ENCODE data around the gene CCDC81. TPM values are rescaled to one million over a fixed set of nuclear protein-coding genes. Genes with fewer than 3 reads are reported as not detected.

CCDC81 gene
- total RNA-seq, 1 experiment from 2014 or later, result 0.33 TPM

DNA sequence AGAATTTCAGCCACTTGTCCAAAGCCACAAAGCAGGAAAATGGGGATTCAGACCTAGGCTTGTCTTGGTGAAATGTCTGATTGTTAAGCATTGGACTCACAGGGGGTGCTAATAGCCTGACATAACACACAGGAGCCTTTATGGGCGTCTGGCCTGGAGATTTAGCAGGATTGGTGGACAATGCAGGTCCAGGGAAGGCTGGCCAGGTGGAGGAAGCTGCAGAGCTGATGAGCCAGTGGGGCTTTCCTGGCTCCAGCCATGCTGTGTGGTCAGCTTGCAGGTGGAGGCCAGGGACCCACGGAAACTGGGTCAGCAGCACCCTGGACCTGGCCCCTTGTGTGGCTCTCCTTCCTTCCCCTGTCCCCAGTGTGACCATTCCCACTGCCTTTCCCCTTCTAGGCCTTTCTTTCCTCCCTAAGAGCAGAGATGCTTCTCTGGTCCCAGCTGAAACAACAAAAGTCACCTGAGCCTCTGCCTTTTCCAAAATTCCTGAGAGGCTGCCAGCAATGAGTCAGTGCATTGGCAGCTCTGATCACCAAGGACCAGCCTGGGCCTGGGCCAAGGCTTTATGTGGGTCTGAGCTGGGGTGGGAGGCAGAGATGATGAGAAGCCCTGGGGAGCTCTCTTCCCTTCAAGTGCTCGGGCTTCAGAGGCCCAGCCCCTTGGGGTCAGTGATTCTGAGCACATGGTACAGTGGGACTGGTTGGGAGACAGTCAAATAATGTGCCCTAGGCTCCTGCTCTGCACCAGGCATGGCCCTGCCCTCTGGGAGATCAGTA lies 85.2 kb downstream of the CCDC81 start:
- BruUV-seq (replicated peaks), result no TSS peak

DNA sequence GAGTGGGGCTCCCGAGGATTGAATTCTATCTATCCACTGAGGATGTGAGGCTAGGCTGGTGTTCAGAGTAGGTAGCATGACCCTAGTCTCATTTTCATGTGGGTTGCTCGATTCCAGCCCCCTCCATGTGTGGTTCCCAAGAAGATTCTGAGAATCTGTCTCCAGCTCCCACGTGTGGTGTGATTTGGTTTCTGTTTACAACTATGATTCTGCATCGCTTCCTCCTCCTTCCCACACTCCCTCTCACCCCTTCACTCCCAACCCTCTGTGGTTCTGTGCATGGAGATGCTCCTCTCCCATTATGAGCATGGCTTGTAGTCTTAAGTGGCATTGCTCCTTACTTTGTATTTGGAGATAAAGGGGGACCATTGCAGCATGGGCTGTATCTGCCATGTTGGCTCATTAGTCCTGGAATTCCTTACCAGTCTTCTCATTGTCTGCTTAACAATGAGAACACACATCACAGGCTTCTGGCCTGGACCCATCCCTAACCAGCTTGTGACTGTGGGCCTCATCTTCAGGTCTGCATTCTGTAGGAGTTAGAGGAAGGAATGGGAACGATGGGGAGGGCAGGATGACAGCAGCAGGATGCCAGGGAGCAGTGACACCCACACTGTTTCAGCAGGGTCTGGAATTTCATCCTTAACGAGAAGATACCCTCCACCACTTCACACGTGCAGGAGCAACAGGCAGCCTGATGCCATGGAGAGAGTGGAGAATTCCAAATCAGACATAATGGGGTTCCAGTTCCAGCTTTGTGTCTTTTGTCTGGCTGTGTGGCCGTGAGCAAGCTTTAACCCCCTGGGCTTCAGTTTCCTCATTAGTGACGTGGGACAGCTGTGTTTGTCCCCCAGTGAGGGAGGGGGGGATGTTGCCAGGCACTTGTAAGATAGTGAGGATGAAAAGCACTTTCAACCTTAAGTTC lies 86.0 kb downstream of the CCDC81 start:
- intact Hi-C loops (cut with micrococcal nuclease; ENCODE audit: unreplicated experiment), result no loop called here
- CTCF ChIA-PET, result interaction anchor here (1.3 kb wide), 2 partner anchors 23 to 148 kb away, joined by 3 to 4 read pairs; no protein-coding TSS in a partner anchor

More for the DNA sequence above, 85.2 kb downstream of the CCDC81 start:
- H3K4me1 Mint-ChIP-seq (ENCODE audit: low read depth, unreplicated experiment), result peaks cover 42% of the 10 kb centered on the region
- no peaks in the 10 kb centered on the region for H3K27me3 Mint-ChIP-seq (ENCODE audit: unreplicated experiment)
- H3K27ac Mint-ChIP-seq (ENCODE audit: unreplicated experiment), result peak overlapping the region; percentile 75
- intact Hi-C loops (cut with micrococcal nuclease; ENCODE audit: unreplicated experiment), result loop anchor here (5.0 kb wide), 2 partner anchors 112 to 147 kb away; no protein-coding TSS in a partner anchor
- TF ChIP-seq, protein P1, sequence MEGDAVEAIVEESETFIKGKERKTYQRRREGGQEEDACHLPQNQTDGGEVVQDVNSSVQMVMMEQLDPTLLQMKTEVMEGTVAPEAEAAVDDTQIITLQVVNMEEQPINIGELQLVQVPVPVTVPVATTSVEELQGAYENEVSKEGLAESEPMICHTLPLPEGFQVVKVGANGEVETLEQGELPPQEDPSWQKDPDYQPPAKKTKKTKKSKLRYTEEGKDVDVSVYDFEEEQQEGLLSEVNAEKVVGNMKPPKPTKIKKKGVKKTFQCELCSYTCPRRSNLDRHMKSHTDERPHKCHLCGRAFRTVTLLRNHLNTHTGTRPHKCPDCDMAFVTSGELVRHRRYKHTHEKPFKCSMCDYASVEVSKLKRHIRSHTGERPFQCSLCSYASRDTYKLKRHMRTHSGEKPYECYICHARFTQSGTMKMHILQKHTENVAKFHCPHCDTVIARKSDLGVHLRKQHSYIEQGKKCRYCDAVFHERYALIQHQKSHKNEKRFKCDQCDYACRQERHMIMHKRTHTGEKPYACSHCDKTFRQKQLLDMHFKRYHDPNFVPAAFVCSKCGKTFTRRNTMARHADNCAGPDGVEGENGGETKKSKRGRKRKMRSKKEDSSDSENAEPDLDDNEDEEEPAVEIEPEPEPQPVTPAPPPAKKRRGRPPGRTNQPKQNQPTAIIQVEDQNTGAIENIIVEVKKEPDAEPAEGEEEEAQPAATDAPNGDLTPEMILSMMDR (IDR thresholded peaks at IDR 0.05; ENCODE audit: unreplicated experiment), result no peak
- peaks cover 10% of the 10 kb centered on the region for H3K36me3 Mint-ChIP-seq (ENCODE audit: insufficient read depth, unreplicated experiment)
- no peaks in the 10 kb centered on the region for H3K9me3 Mint-ChIP-seq (ENCODE audit: low read depth, unreplicated experiment)
- CTCF ChIA-PET, result interaction anchor here (1.0 to 1.3 kb wide), 2 partner anchors 9 to 149 kb away, joined by 4 read pairs; no protein-coding TSS in a partner anchor
- DNase-seq, result peak; percentile 58
- H3K4me3 Mint-ChIP-seq (ENCODE audit: low read depth, unreplicated experiment), result no peak overlapping the region

DNA sequence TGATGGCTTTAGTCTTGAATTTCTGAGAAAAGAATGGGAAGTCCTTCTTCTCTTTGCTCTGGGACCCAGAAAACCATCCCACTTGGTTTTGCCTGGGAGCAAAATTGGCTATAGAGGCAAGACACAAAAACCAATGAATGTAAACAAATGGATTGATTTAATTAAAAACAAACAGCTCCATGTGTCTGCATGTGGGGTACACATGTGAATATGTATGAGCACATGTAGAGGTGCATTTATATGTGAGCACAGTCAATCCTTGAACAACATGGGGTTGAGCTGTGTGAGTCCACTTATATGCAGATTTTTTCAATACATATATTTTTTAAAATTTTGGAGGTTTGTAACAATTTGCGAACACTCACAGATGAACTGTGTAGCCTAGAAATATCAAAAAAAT lies 87.2 kb downstream of the CCDC81 start:
- intact Hi-C loops (cut with micrococcal nuclease; ENCODE audit: unreplicated experiment), result no loop called here
- no peak overlapping the region for H3K27ac Mint-ChIP-seq (ENCODE audit: unreplicated experiment)

More for the DNA sequence above, 86.0 kb downstream of the CCDC81 start:
- TF ChIP-seq, protein P1 (IDR thresholded peaks at IDR 0.05; ENCODE audit: unreplicated experiment), result no peak
- Mint-ChIP-seq H3K27ac (ENCODE audit: unreplicated experiment) (peak overlapping the region; percentile 75), H3K4me3 (ENCODE audit: low read depth, unreplicated experiment) (no peak overlapping the region), H3K9me3 (ENCODE audit: low read depth, unreplicated experiment) (no peaks in the 10 kb centered on the region), H3K4me1 (ENCODE audit: low read depth, unreplicated experiment) (peaks cover 40% of the 10 kb centered on the region), H3K27me3 (ENCODE audit: unreplicated experiment) (no peaks in the 10 kb centered on the region), H3K36me3 (ENCODE audit: insufficient read depth, unreplicated experiment) (peaks cover 10% of the 10 kb centered on the region)
- no peak for DNase-seq
- no TSS peak for BruUV-seq (replicated peaks)

DNA sequence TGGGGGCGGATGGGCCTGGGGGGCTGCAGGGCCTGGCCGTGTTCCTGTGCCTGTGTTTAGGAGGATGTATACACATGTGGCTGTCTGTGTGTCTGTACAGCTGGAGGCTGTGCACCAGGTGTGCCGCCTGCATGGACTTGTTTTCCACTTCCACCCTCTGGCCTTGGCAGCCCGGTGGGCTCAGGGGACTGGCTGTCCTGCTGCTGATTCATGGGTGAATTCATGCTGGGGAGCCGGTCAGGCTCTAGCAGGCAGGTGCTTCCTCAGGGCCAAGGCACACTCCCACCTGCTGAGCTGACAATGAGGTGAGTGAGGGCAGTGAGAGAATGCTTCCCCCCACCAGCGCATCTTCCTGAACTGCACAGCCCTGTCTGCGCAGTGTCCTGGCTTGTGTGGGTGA lies 88.4 kb downstream of the CCDC81 start:
- intact Hi-C loops (cut with micrococcal nuclease; ENCODE audit: unreplicated experiment), result no loop called here
- no peaks in the 10 kb centered on the region for H3K27me3 Mint-ChIP-seq (ENCODE audit: unreplicated experiment)
- TF ChIP-seq, protein P1 (IDR thresholded peaks at IDR 0.05; ENCODE audit: unreplicated experiment), result no peak
- CTCF ChIA-PET, result no interaction called here
- H3K27ac Mint-ChIP-seq (ENCODE audit: unreplicated experiment), result no peak overlapping the region
- no peak for DNase-seq
- peaks cover 31% of the 10 kb centered on the region for H3K4me1 Mint-ChIP-seq (ENCODE audit: low read depth, unreplicated experiment)
- no TSS peak for BruUV-seq (replicated peaks)
- no peak overlapping the region for H3K4me3 Mint-ChIP-seq (ENCODE audit: low read depth, unreplicated experiment)
- H3K9me3 Mint-ChIP-seq (ENCODE audit: low read depth, unreplicated experiment), result no peaks in the 10 kb centered on the region
- peaks cover 5% of the 10 kb centered on the region for H3K36me3 Mint-ChIP-seq (ENCODE audit: insufficient read depth, unreplicated experiment)

More for the DNA sequence above, 87.2 kb downstream of the CCDC81 start:
- Mint-ChIP-seq H3K27me3 (ENCODE audit: unreplicated experiment) (no peaks in the 10 kb centered on the region), H3K4me1 (ENCODE audit: low read depth, unreplicated experiment) (peaks cover 31% of the 10 kb centered on the region), H3K36me3 (ENCODE audit: insufficient read depth, unreplicated experiment) (peaks cover 5% of the 10 kb centered on the region), H3K4me3 (ENCODE audit: low read depth, unreplicated experiment) (no peak overlapping the region), H3K9me3 (ENCODE audit: low read depth, unreplicated experiment) (no peaks in the 10 kb centered on the region)
- no peak for DNase-seq
- TF ChIP-seq, protein P1 (IDR thresholded peaks at IDR 0.05; ENCODE audit: unreplicated experiment), result no peak
- CTCF ChIA-PET, result interaction anchor here (1.3 kb wide), 1 partner anchor 22 kb away, joined by 3 read pairs; no protein-coding TSS in a partner anchor
- BruUV-seq (replicated peaks), result no TSS peak
